Measurements from ENCODE around the gene KNG1. TPM values are rescaled to one million over a fixed set of nuclear protein-coding genes. Genes with fewer than 3 reads are reported as not detected.
A peak's percentile ranks its signal among the peaks of the same experiment; 100 is the strongest.
"Not testable (repeated sequence)": the region's sequence is repeated elsewhere in the genome, so short reads cannot be mapped to it uniquely, and the experiment has no call there.

Gene KNG1
- 0.62 TPM for total RNA-seq
- long read RNA-seq: 0 reads

DNA sequence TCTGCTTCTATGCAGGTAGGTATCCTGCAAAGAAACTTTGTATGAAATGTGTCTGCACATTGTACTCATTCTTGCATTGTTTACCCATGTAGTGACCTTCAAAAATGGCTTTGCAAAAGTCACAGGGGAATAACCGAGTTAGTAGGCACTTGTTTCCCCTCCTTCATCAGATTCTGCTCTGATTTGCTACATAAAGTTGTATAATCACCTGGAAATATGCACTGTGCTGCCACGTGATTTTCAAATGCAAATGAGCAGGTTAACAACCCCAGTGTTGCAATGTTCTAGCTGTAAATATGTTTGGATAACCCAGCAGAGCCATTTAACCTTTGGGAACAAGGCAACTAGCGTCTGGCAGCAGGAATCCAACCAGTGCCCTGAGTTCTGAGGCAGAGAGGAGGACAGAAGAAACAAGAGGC is at the start of gene KNG1:
KNG1 (plus strand) TSS at position 321 of the 419 bp plus-strand sequence. CDS start 184 bp downstream, outside the sequence.
- DNase-seq (ENCODE audit: missing footprints) (no peak), ATAC-seq (no peak)
- intact Hi-C loops (cut with DNase I): no loop called here

DNA sequence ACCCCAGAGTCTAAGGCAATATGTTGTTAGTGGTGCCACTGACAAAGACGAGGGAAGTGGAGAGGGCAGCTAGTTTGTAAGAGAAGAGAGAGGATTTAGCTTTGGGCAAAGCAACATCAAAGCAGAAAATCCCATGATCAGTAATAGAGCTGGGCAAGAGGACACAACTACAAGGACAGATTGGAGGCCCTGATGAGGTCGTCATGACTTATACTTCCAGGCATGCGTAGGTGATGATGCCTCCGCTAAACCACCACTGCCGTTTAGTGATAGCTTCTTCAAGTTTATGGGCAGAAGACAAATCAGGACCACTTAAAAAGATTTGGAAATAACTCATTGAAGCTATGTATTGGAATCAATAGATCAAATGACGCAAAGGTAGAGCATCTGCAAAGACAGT is 48.7 kb upstream of the KNG1 start:
- ATAC-seq (no peak), DNase-seq (ENCODE audit: missing footprints) (no peak)
- intact Hi-C loops (cut with DNase I): no loop called here

DNA sequence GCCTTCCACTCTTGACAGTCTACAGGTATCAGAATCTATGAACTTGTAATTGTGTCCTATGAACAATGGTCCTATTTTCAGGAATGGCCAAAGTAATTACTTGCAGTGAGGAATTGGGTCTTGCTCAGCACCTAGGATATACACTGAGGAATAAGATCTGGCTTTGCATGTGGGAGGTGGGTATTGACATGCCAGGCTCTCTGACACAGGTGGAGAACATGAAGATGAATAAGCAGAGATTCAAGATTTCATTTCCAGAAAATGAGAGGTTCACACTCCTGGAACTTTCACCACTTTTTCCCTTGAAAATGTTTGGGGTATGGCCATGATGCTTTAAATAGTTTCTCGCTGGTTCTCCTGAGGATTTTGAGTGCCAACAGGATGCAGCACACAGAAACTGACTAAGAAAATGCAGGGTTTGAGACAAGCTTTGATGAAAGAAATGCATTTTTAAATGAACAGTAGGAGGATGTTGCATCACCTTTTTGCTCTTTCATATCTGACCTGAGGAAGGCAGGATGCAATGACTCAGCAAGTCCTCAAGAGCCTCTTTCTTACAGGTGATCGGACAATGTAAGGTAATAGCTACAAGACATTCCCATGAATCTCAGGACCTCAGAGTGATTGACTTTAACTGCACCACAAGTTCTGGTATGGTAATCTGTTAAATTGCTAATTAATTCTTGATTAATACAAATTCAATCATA is 47.6 kb upstream of the KNG1 start:
- DNase-seq (ENCODE audit: missing footprints) (no peak), ATAC-seq (no peak)
- intact Hi-C loops (cut with DNase I): no loop called here

DNA sequence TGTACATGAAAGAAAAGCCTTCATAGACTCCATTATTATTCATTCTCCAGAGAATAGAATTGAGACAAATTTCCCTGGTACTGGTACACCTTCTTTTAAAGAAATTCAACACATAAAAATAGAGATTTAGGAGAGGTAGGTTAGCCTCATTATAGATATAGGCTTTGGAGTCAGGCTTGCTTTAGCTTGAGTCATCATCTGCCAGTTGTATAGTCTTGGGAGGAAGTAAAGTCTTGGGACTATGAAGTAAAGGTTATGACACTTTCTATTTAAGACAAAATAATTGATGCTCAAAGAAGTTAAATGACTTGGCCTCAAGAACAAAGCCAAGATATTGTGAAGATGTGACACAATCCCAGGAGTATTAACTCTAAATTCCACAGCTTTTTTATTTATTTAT is 47.0 kb upstream of the KNG1 start:
- ATAC-seq (no peak), DNase-seq (ENCODE audit: missing footprints) (no peak)
- intact Hi-C loops (cut with DNase I): no loop called here

DNA sequence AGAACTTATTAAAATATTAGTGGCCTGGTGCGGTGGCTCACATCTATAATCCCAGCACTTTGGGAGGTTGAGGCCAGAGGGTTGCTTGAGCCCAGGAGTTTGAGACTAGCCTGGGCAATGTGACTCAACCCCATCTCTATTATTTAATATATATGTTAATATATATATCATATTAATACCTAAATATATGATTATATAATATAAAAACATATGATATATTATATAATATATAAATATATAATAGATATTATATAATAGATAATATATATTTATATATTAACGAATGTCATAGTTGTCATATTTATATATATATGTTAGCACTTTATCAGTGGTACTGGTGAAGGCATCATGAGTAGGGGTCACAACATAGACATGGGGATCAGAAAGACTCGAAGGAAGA is 46.1 kb upstream of the KNG1 start:
- intact Hi-C loops (cut with DNase I): no loop called here
- ATAC-seq: no peak
- DNase-seq (ENCODE audit: missing footprints): no peak

DNA sequence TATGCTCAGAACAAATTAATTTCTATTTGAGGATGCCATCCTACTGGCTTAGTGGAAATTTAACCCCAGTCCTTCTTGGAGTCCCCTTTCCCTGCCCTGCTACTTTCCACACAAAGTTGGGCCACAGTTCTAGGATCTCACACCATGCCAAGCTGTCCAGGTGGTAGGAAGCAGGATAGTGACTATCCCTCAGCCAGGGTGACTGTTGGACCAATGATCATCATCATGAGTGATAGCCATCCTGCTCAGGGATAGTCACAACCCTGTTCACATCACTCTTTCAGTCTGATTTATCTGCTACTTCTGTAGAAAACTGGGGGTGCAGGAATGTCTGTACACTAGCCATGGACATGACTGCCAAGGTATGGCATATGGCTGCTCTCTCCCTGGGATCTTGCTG is 38.6 kb upstream of the KNG1 start:
- no peak for ATAC-seq
- intact Hi-C loops (cut with DNase I): no loop called here
- no peak for DNase-seq (ENCODE audit: missing footprints)

DNA sequence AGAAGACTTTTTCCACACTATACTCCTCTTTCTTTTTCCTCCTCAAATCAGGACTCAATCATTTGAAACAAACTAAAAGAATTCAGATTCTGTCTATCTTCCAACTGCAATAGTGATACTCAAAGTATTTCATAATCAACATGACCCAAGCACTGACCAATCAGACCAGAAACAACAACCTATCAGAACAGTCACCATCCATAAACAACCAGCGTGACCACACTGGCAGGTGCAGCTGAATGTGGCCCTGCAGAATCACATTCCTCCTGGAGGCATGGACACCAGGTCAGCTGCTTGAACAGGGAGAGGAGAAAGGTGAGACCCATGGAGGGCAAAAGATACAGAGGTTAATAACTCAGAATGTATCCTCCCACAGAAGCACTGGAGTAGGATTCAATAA is 38.0 kb upstream of the KNG1 start:
- intact Hi-C loops (cut with DNase I): no loop called here

DNA sequence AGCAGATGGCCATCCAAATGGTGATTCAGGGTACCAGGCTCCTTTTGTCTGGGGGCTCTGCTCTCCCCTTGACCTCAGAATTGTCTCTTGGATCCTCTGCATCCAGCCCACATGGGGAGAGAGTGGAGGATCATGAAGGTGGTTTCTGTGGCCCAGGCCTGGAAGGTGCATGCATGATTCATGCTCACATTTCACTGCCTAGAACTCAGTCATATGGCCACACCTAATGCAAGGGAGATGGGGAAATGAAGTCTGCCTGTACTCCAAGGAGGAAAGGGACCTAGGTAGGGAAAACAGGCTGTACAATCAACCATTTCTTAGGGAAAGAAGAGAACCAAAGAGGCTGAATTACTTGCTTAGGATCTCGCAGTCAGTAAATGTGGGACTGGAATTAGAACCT is 36.3 kb upstream of the KNG1 start:
- DNase-seq (ENCODE audit: missing footprints): no peak
- ATAC-seq: no peak
- intact Hi-C loops (cut with DNase I): no loop called here

More for the DNA sequence above, 38.0 kb upstream of the KNG1 start:
- DNase-seq (ENCODE audit: missing footprints): no peak
- ATAC-seq: no peak

DNA sequence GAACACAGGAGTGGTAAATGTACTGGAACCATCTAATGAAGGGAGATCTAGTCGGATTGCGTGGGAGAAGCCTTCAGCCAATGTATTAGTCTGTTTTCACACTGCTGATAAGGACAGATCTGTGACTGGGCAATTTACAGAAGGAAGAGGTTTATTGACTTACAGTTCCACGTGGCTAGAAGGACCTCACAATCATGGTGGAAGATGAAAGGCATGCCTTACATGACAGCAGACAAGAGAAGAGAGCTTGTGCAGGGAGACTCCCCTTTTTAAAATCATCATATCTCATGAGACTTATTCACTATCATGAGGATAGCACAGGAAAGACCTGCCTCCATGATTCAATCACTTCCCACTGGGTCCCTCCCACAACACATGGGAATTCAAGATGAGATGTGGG is 34.3 kb upstream of the KNG1 start:
- intact Hi-C loops (cut with DNase I): no loop called here
- no peak for DNase-seq (ENCODE audit: missing footprints)
- ATAC-seq: no peak

DNA sequence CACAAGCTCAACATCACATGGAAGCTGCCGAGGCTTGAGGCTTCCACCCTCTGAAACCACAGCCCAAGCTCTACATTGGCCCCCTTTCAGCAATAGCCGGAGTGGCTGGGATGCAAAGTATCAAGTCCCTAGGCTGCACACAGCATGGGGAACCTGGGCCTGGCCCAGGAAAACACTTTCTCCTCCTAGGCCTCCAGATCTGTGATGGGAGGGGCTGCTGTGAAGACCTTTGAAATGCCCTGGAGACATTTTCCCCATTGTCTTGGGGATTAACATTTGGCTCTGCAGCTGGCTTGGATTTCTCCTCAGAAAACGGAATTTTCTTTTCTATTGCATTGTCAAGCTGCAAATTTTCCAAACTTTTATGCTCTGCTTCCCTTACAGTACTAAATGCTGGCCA is 33.2 kb upstream of the KNG1 start:
- intact Hi-C loops (cut with DNase I): no loop called here
- no peak for DNase-seq (ENCODE audit: missing footprints)
- no peak for ATAC-seq

DNA sequence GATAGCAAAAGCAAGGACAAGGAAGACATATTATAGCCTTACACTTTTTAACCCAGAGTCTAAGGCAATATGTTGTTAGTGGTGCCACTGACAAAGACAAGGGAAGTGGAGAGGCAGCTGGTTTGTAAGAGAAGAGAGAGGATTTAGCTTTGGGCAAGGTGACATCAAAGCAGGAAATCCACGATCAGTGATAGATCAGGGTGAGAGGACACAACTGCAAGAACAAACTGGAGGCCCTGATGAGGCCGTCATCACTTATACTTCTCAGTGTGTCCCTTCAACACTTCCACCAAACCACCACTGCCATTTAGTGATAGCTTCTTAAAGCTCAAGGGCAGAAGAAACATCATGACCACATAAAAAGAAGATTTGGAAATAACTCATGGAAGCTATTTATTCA is 30.7 kb upstream of the KNG1 start:
- DNase-seq (ENCODE audit: missing footprints); ATAC-seq; intact Hi-C loops (cut with DNase I): not testable (repeated sequence)

DNA sequence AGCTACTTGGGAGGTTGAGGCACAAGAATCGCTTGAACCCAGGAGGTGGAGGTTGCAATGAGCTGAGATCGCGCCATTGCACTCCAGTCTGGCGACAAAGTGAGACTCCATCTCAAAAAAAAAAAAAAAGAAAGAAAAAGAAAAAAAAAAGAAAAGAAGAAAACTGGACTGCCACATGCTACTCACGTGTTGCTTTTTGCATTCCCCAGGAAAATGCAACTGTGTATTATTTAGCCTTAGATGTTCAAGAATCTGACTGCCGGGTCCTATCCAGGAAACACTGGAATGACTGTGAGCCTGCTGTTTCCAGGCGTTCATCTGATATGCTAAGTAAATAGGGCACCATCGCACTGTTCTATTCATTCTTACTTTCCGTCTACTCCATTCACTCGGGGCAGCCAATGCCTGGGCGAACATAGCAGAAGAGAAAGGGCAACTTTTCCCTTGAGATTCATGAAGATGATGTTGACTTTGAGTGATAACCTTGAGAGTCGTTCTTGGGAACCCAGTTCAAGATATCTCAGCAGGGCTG is 30.0 kb upstream of the KNG1 start:
- intact Hi-C loops (cut with DNase I): no loop called here
- DNase-seq (ENCODE audit: missing footprints) (no peak), ATAC-seq (no peak)

DNA sequence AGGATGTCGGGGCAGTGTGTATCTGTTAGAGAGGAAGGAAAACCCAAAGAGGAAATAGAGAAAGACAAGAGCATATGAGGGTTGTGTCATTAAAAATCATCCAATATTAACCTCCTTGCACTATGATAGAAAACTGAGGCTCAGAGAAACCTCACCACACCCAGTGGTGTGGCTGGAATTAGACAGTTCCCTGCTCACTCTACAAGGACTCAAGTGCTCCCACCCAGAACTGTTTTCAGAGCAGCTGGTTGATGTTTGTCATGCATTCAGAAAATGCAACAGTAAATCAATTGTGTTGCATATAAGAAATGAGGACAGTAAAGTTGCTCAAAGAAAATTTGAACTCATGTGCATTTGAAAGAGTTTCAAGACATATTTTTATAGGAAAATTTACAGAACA is 26.9 kb upstream of the KNG1 start:
- ATAC-seq; DNase-seq (ENCODE audit: missing footprints); intact Hi-C loops (cut with DNase I): not testable (repeated sequence)

DNA sequence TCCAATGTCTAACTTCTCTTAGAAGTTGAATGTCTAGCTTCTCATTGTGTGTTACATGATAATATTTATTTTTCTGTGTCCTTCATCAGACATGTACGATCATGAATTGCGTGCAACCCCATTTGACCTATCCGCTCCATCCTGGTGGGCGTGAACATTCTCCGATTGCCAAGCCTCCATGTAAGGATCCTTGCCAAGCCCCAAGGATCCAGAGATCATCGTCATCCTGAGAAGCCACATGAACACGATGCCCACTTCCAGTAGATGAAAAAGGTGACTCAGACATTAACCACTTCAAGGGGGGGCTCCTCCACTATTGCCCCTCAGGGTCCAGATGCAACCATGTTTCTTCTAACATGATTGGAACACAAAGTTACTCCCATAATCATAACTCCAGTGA is 25.5 kb upstream of the KNG1 start:
- DNase-seq (ENCODE audit: missing footprints) (no peak), ATAC-seq (no peak)
- intact Hi-C loops (cut with DNase I): no loop called here

DNA sequence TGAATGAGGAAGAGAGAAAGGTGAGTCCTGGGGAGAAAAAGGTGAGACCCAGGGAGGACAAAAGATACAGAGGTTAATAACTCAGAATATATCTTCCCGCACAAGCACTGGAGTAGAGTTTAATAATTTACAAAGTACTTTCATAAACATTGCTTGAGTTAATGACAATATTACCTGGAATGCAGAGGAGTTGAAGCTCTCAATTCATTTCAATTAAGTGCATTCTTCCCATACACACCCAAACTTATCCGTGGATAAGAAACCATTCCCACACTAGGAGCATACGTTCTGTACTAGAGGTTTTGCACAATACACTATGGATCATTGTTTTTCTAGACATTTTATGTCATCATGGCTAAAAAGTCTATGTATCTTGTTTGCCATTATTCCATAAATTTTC is 23.3 kb upstream of the KNG1 start:
- DNase-seq (ENCODE audit: missing footprints): no peak
- no peak for ATAC-seq
- intact Hi-C loops (cut with DNase I): no loop called here

DNA sequence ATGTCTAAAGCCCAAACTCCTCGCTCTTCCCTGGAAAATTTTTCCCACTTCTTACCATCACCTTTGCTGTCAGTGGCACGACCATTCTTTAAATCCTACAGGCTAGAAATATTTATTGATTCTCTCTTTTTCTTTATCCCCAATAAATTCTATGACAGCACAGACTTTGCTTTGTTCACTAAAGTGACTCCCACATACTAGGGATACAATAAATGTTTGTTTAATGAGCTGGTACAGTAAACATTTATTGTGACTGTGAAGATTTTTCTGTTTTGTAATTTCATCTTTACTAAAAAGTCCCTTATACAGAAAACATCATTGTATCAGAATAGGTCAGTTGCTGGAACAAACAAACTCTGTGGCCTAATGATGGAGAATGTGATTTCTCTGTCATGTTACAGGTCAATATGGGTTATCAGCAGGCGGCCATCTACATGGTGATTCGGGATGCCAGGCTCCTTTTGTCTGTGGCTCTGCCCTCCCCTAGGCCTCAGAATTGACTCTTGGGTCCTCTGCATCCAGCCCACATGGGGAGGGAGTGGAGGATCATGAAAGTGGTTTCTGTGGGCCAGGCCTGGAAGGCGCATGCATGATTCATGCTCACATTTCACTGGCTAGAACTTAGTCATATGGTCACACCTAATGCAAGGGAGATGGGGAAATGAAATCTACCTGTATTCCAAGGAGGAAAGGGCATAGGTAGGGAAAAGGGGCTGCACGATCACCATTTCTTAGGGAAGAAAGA is 22.7 kb upstream of the KNG1 start:
- no peak for ATAC-seq
- no peak for DNase-seq (ENCODE audit: missing footprints)
- intact Hi-C loops (cut with DNase I): no loop called here

DNA sequence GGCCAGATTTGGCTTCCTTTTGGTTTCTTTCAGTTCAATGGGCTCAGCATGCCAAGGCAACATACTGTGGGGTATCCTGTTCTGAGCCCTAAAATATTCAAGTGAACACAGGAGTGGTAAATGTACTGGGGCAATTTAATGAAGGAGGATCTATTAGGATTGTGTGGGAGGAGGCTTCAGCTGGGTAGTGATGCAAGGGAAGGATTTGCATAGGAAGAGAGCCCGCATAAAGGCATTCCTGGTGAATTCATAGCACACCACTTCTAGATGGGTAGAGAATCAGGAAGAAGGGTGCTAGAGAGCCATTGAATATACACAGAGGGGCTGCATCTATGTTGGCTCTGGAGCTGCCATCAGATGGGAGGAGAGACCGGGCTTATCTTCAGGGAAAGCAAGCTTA is 20.6 kb upstream of the KNG1 start:
- intact Hi-C loops (cut with DNase I): no loop called here
- DNase-seq (ENCODE audit: missing footprints) (no peak), ATAC-seq (no peak)

DNA sequence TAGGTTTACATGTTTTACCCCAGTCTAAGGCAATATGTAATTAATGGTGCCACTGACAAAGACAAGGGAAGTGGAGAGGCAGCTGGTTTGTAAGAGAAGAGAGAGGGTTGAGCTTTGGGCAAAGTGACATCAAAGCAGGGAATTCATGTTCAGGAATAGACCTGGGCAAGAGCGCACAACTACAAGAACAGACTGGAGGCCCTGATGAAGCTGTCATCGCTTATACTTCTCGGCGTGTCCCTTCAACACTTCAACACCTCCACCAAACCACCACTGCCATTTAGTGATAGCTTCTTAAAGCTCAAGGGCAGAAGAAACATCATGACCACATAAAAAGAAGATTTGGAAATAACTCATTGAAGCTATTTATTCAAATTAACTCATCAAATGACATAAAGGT is 19.6 kb upstream of the KNG1 start:
- ATAC-seq (peak; percentile 91), DNase-seq (ENCODE audit: missing footprints) (no peak)
- intact Hi-C loops (cut with DNase I): no loop called here

DNA sequence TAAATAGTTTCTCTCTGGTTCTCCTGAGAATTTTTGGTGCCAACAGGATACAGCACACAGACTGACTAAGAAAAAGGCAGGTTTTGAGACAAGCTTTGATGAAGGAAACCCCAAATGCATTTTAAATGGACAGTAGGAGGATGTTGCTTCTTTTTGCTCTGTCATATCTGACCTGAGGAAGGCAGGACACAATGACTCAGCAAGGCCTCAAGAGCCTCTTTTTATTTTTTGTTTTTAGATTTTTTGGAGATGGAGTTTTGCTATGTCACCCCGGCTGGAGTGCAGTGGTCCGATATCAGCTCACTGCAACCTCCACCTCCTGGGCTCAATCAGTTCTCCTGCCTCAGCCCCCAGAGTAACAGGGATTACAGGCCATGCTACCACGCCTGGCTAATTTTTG is 16.9 kb upstream of the KNG1 start:
- DNase-seq (ENCODE audit: missing footprints): no peak
- intact Hi-C loops (cut with DNase I): no loop called here
- ATAC-seq: no peak

DNA sequence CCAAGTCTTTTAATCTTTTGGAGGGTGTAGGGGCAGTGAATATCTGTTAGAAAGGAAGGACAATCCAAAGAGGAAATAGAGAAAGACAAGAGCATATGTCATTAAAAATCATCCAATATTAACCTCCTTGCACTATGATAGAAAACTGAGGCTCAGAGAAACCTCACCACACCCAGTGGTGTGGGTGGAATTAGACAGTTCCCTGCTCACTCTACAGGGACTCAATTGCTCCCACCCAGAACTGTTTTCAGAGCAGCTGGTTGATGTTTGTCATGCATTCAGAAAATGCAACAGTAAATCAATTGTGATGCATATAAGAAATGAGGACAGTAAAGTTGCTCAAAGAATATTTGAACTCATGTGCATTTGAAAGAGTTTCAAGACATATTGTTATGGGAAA is 14.7 kb upstream of the KNG1 start:
- ATAC-seq; intact Hi-C loops (cut with DNase I); DNase-seq (ENCODE audit: missing footprints): not testable (repeated sequence)
